ENCODE results near the gene ECD.

Gene ECD

GRCh38 chr10:73167783-73168464 is at the start of gene ECD, which contains the start of gene FAM149B1:
Gene ECD, minus strand, starts transcription at chr10:73168008. Its CDS starts 4,071 bp downstream, at chr10:73163937.
Gene FAM149B1, plus strand, starts transcription at chr10:73168119. Its CDS starts 221 bp downstream, at chr10:73168340.
- peak; percentile 91 for DNase-seq (ENCODE audit: low spot score)

- no peak for DNase-seq (ENCODE audit: low spot score)
Measured at GRCh38 chr10:73215749-73216148, 47.9 kb upstream of the ECD start.

GRCh38 chr10:73211106-73211811 is 43.5 kb upstream of the ECD start:
- DNase-seq (ENCODE audit: low spot score), result no peak

- DNase-seq (ENCODE audit: low spot score), result no peak
Measured at GRCh38 chr10:73210395-73211105, 42.7 kb upstream of the ECD start.

GRCh38 chr10:73209705-73210104 is 41.9 kb upstream of the ECD start:
- peak; percentile 17 for DNase-seq (ENCODE audit: low spot score)

GRCh38 chr10:73207883-73208282 is 40.1 kb upstream of the ECD start:
- DNase-seq (ENCODE audit: low spot score), result no peak

GRCh38 chr10:73206385-73206784 is 38.6 kb upstream of the ECD start:
- no peak for DNase-seq (ENCODE audit: low spot score)

GRCh38 chr10:73205890-73206289 is 38.1 kb upstream of the ECD start:
- DNase-seq (ENCODE audit: low spot score), result no peak

- no peak for DNase-seq (ENCODE audit: low spot score)
Measured at GRCh38 chr10:73205081-73205480, 37.3 kb upstream of the ECD start.

- no peak for DNase-seq (ENCODE audit: low spot score)
Measured at GRCh38 chr10:73190188-73190587, 22.4 kb upstream of the ECD start.

- no peak for DNase-seq (ENCODE audit: low spot score)
Measured at GRCh38 chr10:73186266-73186665, 18.5 kb upstream of the ECD start.

GRCh38 chr10:73183667-73184281 is 16.0 kb upstream of the ECD start:
- no peak for DNase-seq (ENCODE audit: low spot score)

- DNase-seq (ENCODE audit: low spot score), result no peak
Measured at GRCh38 chr10:73182568-73182967, 14.8 kb upstream of the ECD start.

- DNase-seq (ENCODE audit: low spot score), result no peak
Measured at GRCh38 chr10:73174148-73174925, 6.5 kb upstream of the ECD start.

GRCh38 chr10:73172867-73173266 is 5.1 kb upstream of the ECD start:
- no peak for DNase-seq (ENCODE audit: low spot score)

GRCh38 chr10:73169320-73169719 is 1.5 kb upstream of the ECD start:
- DNase-seq (ENCODE audit: low spot score), result no peak

GRCh38 chr10:73168465-73168803 is 626 bp upstream of the ECD start:
- DNase-seq (ENCODE audit: low spot score), result no peak

GRCh38 chr10:73167458-73167782 is 388 bp downstream of the ECD start:
- DNase-seq (ENCODE audit: low spot score), result peak; percentile 16

- DNase-seq (ENCODE audit: low spot score), result no peak
Measured at GRCh38 chr10:73166972-73167371, 836 bp downstream of the ECD start.

GRCh38 chr10:73163096-73163495 is 4.7 kb downstream of the ECD start:
- DNase-seq (ENCODE audit: low spot score), result no peak

- no peak for DNase-seq (ENCODE audit: low spot score)
Measured at GRCh38 chr10:73161662-73162061, 6.1 kb downstream of the ECD start.

GRCh38 chr10:73161079-73161478 is 6.7 kb downstream of the ECD start:
- DNase-seq (ENCODE audit: low spot score), result no peak

All from hepatic stellate cell (primary cell).